Uterus (tissue), 2 donors: ENCODE measurements around the gene RAB6B.

ENCODE experiments used
- POLR2A ChIP-seq, 2 donors: fragments of 450-650 bp; IDR thresholded peaks; one replicate each; pipeline ENCODE4 v1.6.1; 2016; ENCODE audit warnings: antibody characterized with exemption in 2 of 2, mild to moderate bottlenecking in 1 of 2, moderate library complexity in 1 of 2
- TF ChIP-seq, protein P1 (sequence below), 4 experiments: fragments of 200-600 bp in 2 of 4; fragments of 450-650 bp in 2 of 4; sonication (generic) in 2 of 4; IDR thresholded peaks; one replicate each; pipeline ENCODE4 v1.5.1; 2016 to 2019; ENCODE audit warnings: antibody characterized with exemption in 4 of 4, mild to moderate bottlenecking in 2 of 4, moderate library complexity in 1 of 4

DNA sequence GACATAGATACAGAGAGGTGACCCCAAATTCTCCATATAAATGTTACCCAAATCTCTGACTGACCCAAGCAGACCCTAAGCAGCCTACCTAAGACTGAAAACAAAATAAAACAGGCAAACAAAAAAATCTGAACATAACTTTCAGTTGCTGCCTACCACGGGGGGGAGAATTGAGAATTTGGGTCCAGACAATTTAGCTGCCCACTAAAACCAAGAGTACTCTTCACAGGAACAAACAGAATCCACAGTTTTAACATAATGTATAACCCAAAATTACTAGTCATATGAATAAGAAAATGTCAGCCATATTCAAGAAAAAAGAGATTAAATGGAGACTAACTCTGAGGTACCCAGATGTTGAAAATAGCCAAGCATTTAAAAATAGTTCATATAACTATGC, 45.6 kb downstream of the RAB6B start:
- TF ChIP-seq POLR2A (IDR thresholded peaks at IDR 0.05): no peak
- TF ChIP-seq, protein P1, sequence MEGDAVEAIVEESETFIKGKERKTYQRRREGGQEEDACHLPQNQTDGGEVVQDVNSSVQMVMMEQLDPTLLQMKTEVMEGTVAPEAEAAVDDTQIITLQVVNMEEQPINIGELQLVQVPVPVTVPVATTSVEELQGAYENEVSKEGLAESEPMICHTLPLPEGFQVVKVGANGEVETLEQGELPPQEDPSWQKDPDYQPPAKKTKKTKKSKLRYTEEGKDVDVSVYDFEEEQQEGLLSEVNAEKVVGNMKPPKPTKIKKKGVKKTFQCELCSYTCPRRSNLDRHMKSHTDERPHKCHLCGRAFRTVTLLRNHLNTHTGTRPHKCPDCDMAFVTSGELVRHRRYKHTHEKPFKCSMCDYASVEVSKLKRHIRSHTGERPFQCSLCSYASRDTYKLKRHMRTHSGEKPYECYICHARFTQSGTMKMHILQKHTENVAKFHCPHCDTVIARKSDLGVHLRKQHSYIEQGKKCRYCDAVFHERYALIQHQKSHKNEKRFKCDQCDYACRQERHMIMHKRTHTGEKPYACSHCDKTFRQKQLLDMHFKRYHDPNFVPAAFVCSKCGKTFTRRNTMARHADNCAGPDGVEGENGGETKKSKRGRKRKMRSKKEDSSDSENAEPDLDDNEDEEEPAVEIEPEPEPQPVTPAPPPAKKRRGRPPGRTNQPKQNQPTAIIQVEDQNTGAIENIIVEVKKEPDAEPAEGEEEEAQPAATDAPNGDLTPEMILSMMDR (IDR thresholded peaks at IDR 0.05): no peak
